HL-60 (cell line): ENCODE results near the gene AGTRAP.

Experiments used
- GABPA ChIP-seq: IDR thresholded peaks from 2 replicates; pipeline ENCODE4 v1.6.1; 2012; ENCODE audit warnings: low read depth
- TF ChIP-seq, protein P1 (sequence below): IDR thresholded peaks from one replicate; pipeline ENCODE4 v1.5.1; 2011; ENCODE audit warnings: low read length, control low read depth, inconsistent platforms; ENCODE audit not compliant: insufficient read depth

DNA sequence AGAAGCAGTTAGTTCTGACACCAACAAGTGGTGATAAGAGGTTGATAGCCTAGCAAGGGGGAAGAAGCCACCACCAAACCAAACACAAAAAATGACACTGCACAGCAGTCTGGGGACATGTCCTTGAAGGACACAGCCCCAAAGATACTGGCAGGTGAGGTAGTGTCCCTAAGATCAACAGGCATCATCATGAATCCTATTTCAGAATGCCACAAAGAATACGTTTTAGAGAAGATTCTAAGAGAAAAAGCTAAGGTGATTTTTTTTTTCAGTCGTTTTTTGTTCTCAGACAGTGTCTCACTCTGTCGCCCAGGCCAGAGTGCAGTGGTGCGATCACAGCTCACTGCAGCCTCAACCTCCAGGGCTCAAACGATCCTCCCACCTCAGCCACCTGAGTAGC is 50.2 kb downstream of the AGTRAP start:
- TF ChIP-seq, protein P1, sequence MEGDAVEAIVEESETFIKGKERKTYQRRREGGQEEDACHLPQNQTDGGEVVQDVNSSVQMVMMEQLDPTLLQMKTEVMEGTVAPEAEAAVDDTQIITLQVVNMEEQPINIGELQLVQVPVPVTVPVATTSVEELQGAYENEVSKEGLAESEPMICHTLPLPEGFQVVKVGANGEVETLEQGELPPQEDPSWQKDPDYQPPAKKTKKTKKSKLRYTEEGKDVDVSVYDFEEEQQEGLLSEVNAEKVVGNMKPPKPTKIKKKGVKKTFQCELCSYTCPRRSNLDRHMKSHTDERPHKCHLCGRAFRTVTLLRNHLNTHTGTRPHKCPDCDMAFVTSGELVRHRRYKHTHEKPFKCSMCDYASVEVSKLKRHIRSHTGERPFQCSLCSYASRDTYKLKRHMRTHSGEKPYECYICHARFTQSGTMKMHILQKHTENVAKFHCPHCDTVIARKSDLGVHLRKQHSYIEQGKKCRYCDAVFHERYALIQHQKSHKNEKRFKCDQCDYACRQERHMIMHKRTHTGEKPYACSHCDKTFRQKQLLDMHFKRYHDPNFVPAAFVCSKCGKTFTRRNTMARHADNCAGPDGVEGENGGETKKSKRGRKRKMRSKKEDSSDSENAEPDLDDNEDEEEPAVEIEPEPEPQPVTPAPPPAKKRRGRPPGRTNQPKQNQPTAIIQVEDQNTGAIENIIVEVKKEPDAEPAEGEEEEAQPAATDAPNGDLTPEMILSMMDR: no peak
- TF ChIP-seq GABPA: no peak
